NCI-H226 (cell line): Measurements from ENCODE around the gene TMPRSS13.

ENCODE experiments used
- DNase-seq: peaks from one replicate; pipeline ENCODE4 v3.0.0-alpha.2; 2015

TMPRSS13 gene

GRCh38 chr11:117910525-117910924 lies 18.7 kb downstream of the TMPRSS13 start:
- no peak for DNase-seq

GRCh38 chr11:117909611-117910382 lies 19.4 kb downstream of the TMPRSS13 start:
- DNase-seq, result no peak

GRCh38 chr11:117908959-117909610 lies 20.1 kb downstream of the TMPRSS13 start:
- no peak for DNase-seq

GRCh38 chr11:117908109-117908895 lies 20.9 kb downstream of the TMPRSS13 start:
- no peak for DNase-seq

- peak; percentile 96 for DNase-seq
Observed at GRCh38 chr11:117907276-117908108, 21.7 kb downstream of the TMPRSS13 start.

- DNase-seq, result no peak
Observed at GRCh38 chr11:117906710-117907109, 22.5 kb downstream of the TMPRSS13 start.

GRCh38 chr11:117906126-117906525 lies 23.1 kb downstream of the TMPRSS13 start:
- DNase-seq, result peak; percentile 25

- no peak for DNase-seq
Observed at GRCh38 chr11:117905524-117905923, 23.7 kb downstream of the TMPRSS13 start.

GRCh38 chr11:117903505-117904382 lies 25.5 kb downstream of the TMPRSS13 start:
- DNase-seq, result no peak

GRCh38 chr11:117902001-117902845 lies 27.0 kb downstream of the TMPRSS13 start:
- DNase-seq, result no peak

- DNase-seq, result no peak
Observed at GRCh38 chr11:117901601-117902000, 27.6 kb downstream of the TMPRSS13 start.

- no peak for DNase-seq
Observed at GRCh38 chr11:117900720-117901440, 28.3 kb downstream of the TMPRSS13 start.

- DNase-seq, result no peak
Observed at GRCh38 chr11:117900121-117900648, 29.0 kb downstream of the TMPRSS13 start.

- DNase-seq, result no peak
Observed at GRCh38 chr11:117898059-117898458, 31.1 kb downstream of the TMPRSS13 start.

- DNase-seq, result no peak
Observed at GRCh38 chr11:117892651-117893050, 36.6 kb downstream of the TMPRSS13 start.

- DNase-seq, result no peak
Observed at GRCh38 chr11:117891362-117891761, 37.8 kb downstream of the TMPRSS13 start.

GRCh38 chr11:117888139-117888566 lies 41.0 kb downstream of the TMPRSS13 start:
- no peak for DNase-seq

GRCh38 chr11:117887431-117888138 lies 41.6 kb downstream of the TMPRSS13 start:
- no peak for DNase-seq

- no peak for DNase-seq
Observed at GRCh38 chr11:117885777-117886176, 43.4 kb downstream of the TMPRSS13 start.
